AG10803 (cell line): ENCODE results near the gene APEX1.

Experiments used
- DNase-seq: peaks from one replicate; pipeline ENCODE4 v3.0.0; 2010; ENCODE audit warnings: low read depth
- H3K4me3 ChIP-seq: 2 replicates; pipeline ENCODE4 v1.5.1; 2011; ENCODE audit warnings: mild to moderate bottlenecking, low read length, control low read depth
- TF ChIP-seq, protein P1 (sequence below): conservative IDR thresholded peaks from 2 replicates; pipeline ENCODE4 v1.5.1; 2011; ENCODE audit warnings: mild to moderate bottlenecking, low read length, control low read depth, inconsistent platforms

Gene APEX1

DNA sequence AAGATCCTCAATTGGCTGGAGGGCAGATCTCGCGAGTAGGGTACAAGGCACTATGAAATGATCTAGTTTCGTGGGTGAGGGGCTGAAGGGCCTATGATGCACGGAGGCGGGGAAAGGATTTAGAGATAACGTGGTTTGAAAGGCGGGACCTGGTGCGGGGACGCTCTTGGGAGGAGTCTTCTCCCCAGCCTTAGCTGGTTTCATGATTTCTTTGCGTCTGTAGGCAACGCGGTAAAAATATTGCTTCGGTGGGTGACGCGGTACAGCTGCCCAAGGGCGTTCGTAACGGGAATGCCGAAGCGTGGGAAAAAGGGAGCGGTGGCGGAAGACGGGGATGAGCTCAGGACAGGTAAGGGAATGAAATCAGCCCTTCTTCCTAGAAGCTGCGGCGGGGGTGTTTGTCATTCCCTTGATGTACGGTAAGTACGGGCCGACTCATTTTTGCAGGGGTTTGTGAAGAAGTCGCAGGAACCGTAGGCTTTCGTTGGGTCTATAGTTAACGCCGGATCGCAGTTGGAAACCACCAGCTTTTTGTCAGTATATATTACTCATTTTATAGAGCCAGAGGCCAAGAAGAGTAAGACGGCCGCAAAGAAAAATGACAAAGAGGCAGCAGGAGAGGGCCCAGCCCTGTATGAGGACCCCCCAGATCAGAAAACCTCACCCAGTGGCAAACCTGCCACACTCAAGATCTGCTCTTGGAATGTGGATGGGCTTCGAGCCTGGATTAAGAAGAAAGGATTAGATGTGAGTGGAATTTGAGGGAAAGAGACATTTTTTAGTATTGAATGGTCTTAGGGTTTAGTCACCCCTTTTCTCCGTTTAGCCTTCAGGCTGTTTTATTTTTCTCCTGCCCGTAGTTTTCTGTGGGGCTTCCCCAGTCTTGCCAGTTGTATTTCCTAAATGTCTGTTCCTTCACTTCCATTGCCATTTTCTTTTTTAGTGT, 602 bp downstream of the APEX1 start:
- DNase-seq = peak; percentile 81
- TF ChIP-seq, protein P1, sequence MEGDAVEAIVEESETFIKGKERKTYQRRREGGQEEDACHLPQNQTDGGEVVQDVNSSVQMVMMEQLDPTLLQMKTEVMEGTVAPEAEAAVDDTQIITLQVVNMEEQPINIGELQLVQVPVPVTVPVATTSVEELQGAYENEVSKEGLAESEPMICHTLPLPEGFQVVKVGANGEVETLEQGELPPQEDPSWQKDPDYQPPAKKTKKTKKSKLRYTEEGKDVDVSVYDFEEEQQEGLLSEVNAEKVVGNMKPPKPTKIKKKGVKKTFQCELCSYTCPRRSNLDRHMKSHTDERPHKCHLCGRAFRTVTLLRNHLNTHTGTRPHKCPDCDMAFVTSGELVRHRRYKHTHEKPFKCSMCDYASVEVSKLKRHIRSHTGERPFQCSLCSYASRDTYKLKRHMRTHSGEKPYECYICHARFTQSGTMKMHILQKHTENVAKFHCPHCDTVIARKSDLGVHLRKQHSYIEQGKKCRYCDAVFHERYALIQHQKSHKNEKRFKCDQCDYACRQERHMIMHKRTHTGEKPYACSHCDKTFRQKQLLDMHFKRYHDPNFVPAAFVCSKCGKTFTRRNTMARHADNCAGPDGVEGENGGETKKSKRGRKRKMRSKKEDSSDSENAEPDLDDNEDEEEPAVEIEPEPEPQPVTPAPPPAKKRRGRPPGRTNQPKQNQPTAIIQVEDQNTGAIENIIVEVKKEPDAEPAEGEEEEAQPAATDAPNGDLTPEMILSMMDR = no peak
- H3K4me3 ChIP-seq = peak overlapping the region; percentile 77

DNA sequence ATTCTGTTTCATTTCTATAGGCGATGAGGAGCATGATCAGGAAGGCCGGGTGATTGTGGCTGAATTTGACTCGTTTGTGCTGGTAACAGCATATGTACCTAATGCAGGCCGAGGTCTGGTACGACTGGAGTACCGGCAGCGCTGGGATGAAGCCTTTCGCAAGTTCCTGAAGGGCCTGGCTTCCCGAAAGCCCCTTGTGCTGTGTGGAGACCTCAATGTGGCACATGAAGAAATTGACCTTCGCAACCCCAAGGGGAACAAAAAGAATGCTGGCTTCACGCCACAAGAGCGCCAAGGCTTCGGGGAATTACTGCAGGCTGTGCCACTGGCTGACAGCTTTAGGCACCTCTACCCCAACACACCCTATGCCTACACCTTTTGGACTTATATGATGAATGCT, 1.9 kb downstream of the APEX1 start:
- no peak overlapping the region; the same call in 1 of the 2 replicates for H3K4me3 ChIP-seq
- TF ChIP-seq, protein P1 = no peak
- no peak for DNase-seq

DNA sequence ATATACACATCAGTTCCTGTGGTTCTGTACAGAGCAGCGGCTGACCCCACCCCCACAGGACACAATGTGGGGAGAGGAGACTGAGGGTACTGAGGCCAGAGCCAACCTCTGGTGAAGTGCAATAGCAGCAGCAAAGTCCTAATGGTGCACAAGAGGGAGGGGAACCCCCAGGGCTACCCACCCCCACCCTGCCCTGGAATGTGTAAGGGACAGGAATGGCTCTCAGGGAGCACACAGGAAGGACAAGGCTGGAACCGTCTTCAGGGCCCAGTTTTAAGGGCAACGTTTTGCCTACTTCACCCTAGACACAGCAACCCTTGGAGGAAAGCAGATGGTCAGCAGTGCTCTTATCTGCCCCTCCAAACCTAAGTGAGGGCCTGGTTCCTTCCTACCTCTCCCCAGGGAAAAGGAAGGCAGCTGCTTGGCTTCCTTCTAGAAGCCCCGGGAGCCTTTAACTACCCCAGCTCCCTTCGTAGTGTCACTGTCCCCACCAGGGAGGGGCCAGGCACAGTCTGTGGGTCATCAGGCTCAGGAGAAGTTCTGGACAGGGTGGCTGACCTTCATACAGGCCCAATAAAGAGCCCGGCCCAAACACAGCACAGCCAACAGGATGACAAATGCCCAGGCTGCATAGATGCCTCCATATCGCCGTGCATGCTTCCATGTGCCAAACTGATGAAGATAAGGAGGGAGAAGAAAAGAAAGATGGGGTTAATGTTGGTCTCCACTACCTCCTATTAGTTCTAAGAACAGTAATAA, 3.2 kb downstream of the APEX1 start:
- TF ChIP-seq, protein P1 = no peak
- DNase-seq = no peak
- no peak overlapping the region for H3K4me3 ChIP-seq

DNA sequence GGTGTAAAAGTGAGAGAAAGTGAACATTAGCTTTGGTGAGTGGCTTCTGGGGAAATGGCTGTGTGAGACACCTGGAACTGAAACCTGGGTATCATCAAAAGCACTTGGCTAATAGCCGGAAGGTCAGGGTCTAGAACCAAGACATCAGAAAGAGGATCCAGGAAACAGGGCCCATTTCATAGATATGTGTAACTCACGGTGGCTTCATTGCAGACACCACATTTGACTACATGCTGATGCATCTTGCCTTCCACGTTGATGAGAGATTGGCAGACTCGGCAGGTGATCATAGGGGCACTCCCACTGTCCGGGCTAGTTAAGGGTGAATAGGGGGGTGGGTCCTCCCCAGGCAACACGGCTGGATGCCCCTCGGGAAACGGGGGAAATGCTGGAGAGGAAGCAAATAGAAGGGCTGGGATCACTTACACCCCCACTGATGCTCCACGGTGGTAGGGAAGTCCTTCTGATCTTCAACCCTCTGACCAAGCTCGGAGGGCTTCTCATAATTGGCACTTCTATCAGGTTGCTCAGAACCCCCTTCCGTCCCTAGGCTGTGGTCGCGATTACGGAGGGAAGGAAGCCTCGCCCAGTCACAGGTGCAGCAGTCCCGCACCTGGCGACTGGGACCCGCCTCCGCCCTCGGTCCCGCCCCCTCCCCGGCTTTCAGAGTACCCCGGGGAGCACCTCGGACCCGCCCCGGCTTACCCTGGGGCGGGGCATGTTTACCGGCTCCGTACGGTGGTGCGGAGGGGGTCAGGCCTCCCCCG, 5.6 kb downstream of the APEX1 start:
- no peak for DNase-seq
- TF ChIP-seq, protein P1 = no peak
- peak overlapping the region; percentile 94 for H3K4me3 ChIP-seq

DNA sequence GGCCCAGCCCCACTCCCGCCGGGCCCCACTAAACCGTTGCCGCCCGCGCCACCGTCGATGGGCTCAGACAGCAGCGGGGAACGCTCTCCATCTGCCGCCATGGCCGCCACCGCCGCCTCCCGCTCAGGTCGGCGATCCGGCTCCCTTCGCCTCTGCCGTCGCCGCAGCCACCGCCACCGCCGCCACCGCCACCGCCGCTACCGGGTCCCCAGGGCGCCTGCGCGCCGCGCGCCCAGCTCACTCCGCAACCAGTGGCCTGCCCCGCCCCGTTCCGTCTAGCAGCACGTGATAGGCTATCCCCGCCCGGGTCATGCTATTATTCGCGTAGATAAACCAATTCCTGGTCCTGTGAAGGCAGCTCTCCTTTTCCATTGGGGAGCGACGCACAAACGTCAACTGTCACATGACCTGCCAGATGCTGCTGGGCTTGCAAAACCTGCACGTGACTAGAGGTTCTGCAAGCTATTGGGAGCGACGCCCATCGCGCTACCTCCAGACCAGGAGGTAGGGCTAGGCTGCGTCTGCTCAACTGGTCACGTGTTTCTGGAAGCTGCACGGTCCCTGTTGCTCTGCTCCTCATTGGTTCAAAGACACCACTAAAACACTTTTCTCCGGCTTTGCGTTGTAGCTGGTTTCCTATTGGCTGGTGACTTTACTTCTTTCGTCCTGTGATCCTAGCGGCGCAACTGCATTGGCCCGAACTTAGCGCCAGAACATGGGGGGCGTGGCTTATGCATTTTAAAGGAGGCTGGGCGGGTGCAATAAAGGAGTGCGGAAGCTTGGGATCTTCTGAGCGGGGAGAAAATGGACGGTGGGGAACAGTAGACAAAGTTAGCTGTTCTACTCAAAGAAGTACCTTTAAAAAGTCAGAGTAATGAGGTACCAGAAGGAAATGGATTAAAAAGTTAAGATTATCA, 6.5 kb downstream of the APEX1 start, which contains the start of gene PIP4P1:
Gene PIP4P1 (minus strand): TSS at position 210 of the 917 bp plus-strand sequence. CDS start 109 bp downstream, at position 101.
- TF ChIP-seq, protein P1 = no peak
- peak within 1 kb of the TSS; percentile 94 for H3K4me3 ChIP-seq
- peak; percentile 100 for DNase-seq

DNA sequence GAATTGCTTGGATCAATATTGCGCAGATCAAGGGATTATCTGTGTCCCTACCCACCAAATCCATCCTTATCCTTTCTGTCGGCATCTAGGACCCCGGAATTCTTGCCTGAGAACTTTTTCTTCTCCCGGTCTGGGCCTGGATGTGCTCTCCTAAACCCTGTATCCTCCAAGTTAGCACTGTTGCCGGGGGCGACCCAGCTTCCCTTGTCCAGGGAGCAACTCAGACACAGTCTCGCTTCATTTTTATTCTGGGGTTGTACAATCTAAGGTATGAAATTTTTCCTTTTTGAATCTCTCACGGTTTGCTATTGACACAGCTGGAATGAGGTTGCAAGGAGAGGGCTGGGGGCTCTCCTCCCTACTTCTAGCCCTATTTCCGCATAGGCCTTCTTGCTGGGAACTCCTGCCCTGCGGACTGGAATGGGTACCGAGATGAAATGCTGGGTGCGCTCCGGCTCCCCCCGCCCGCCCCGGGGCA, 13.8 kb downstream of the APEX1 start:
- TF ChIP-seq, protein P1 = no peak
- peak overlapping the region; percentile 93 for H3K4me3 ChIP-seq
- DNase-seq = no peak
